Coronary artery (tissue), 2 donors: ENCODE data around the gene PROC.

Experiments used
- DNase-seq: peaks from one replicate; pipeline ENCODE4 v3.0.0-alpha.2; 2017; ENCODE audit warnings: low spot score
- H3K27ac ChIP-seq, 2 donors: fragments of 200-600 bp; sonication (generic); one replicate each; pipeline ENCODE4 v1.5.1; 2016 to 2019
- H3K4me3 ChIP-seq: fragments of 200-600 bp; sonication (generic); 2 replicates; pipeline ENCODE4 v1.5.1; 2016; ENCODE audit warnings: mild to moderate bottlenecking, moderate library complexity
- TF ChIP-seq, protein P1 (sequence below): fragments of 200-600 bp; sonication (generic); IDR thresholded peaks from one replicate; pipeline ENCODE4 v1.5.1; 2019; ENCODE audit warnings: antibody characterized with exemption

The PROC gene

DNA sequence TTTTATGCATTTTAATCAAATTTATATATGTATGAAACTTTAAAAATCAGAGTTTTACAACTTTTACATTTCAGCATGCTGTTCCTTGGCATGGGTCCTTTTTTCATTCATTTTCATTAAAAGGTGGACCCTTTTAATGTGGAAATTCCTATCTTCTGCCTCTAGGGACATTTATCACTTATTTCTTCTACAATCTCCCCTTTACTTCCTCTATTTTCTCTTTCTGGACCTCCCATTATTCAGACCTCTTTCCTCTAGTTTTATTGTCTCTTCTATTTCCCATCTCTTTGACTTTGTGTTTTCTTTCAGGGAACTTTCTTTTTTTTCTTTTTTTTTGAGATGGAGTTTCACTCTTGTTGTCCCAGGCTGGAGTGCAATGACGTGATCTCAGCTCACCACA is 5.7 kb downstream of the PROC start:
- H3K4me3 ChIP-seq = no peak overlapping the region
- no peak for DNase-seq
- H3K27ac ChIP-seq = no peak overlapping the region
- TF ChIP-seq, protein P1, sequence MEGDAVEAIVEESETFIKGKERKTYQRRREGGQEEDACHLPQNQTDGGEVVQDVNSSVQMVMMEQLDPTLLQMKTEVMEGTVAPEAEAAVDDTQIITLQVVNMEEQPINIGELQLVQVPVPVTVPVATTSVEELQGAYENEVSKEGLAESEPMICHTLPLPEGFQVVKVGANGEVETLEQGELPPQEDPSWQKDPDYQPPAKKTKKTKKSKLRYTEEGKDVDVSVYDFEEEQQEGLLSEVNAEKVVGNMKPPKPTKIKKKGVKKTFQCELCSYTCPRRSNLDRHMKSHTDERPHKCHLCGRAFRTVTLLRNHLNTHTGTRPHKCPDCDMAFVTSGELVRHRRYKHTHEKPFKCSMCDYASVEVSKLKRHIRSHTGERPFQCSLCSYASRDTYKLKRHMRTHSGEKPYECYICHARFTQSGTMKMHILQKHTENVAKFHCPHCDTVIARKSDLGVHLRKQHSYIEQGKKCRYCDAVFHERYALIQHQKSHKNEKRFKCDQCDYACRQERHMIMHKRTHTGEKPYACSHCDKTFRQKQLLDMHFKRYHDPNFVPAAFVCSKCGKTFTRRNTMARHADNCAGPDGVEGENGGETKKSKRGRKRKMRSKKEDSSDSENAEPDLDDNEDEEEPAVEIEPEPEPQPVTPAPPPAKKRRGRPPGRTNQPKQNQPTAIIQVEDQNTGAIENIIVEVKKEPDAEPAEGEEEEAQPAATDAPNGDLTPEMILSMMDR = no peak

DNA sequence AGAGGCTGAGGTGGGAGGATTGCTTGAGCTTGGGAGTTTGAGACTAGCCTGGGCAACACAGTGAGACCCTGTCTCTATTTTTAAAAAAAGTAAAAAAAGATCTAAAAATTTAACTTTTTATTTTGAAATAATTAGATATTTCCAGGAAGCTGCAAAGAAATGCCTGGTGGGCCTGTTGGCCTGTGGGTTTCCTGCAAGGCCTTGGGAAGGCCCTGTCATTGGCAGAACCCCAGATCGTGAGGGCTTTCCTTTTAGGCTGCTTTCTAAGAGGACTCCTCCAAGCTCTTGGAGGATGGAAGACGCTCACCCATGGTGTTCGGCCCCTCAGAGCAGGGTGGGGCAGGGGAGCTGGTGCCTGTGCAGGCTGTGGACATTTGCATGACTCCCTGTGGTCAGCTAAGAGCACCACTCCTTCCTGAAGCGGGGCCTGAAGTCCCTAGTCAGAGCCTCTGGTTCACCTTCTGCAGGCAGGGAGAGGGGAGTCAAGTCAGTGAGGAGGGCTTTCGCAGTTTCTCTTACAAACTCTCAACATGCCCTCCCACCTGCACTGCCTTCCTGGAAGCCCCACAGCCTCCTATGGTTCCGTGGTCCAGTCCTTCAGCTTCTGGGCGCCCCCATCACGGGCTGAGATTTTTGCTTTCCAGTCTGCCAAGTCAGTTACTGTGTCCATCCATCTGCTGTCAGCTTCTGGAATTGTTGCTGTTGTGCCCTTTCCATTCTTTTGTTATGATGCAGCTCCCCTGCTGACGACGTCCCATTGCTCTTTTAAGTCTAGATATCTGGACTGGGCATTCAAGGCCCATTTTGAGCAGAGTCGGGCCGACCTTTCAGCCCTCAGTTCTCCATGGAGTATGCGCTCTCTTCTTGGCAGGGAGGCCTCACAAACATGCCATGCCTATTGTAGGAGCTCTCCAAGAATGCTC is 6.6 kb downstream of the PROC start:
- TF ChIP-seq, protein P1 = no peak
- Histone ChIP-seq H3K27ac (no peak overlapping the region), H3K4me3 (no peak overlapping the region)
- no peak for DNase-seq

DNA sequence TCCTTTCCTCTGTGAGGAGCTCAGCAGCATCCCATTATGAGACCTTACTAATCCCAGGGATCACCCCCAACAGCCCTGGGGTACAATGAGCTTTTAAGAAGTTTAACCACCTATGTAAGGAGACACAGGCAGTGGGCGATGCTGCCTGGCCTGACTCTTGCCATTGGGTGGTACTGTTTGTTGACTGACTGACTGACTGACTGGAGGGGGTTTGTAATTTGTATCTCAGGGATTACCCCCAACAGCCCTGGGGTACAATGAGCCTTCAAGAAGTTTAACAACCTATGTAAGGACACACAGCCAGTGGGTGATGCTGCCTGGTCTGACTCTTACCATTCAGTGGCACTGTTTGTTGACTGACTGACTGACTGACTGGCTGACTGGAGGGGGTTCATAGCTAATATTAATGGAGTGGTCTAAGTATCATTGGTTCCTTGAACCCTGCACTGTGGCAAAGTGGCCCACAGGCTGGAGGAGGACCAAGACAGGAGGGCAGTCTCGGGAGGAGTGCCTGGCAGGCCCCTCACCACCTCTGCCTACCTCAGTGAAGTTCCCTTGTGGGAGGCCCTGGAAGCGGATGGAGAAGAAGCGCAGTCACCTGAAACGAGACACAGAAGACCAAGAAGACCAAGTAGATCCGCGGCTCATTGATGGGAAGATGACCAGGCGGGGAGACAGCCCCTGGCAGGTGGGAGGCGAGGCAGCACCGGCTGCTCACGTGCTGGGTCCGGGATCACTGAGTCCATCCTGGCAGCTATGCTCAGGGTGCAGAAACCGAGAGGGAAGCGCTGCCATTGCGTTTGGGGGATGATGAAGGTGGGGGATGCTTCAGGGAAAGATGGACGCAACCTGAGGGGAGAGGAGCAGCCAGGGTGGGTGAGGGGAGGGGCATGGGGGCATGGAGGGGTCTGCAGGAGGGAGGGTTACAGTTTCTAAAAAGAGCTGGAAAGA is 7.6 kb downstream of the PROC start:
- Histone ChIP-seq H3K4me3 (no peak overlapping the region), H3K27ac (no peak overlapping the region)
- TF ChIP-seq, protein P1 = no peak
- no peak for DNase-seq

DNA sequence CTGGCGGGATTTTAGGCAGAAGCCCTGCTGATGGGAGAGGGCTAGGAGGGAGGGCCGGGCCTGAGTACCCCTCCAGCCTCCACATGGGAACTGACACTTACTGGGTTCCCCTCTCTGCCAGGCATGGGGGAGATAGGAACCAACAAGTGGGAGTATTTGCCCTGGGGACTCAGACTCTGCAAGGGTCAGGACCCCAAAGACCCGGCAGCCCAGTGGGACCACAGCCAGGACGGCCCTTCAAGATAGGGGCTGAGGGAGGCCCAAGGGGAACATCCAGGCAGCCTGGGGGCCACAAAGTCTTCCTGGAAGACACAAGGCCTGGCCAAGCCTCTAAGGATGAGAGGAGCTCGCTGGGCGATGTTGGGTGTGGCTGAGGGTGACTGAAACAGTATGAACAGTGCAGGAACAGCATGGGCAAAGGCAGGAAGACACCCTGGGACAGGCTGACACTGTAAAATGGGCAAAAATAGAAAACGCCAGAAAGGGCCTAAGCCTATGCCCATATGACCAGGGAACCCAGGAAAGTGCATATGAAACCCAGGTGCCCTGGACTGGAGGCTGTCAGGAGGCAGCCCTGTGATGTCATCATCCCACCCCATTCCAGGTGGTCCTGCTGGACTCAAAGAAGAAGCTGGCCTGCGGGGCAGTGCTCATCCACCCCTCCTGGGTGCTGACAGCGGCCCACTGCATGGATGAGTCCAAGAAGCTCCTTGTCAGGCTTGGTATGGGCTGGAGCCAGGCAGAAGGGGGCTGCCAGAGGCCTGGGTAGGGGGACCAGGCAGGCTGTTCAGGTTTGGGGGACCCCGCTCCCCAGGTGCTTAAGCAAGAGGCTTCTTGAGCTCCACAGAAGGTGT is 8.5 kb downstream of the PROC start:
- DNase-seq = no peak
- TF ChIP-seq, protein P1 = no peak
- Histone ChIP-seq H3K27ac (no peak overlapping the region), H3K4me3 (no peak overlapping the region)

DNA sequence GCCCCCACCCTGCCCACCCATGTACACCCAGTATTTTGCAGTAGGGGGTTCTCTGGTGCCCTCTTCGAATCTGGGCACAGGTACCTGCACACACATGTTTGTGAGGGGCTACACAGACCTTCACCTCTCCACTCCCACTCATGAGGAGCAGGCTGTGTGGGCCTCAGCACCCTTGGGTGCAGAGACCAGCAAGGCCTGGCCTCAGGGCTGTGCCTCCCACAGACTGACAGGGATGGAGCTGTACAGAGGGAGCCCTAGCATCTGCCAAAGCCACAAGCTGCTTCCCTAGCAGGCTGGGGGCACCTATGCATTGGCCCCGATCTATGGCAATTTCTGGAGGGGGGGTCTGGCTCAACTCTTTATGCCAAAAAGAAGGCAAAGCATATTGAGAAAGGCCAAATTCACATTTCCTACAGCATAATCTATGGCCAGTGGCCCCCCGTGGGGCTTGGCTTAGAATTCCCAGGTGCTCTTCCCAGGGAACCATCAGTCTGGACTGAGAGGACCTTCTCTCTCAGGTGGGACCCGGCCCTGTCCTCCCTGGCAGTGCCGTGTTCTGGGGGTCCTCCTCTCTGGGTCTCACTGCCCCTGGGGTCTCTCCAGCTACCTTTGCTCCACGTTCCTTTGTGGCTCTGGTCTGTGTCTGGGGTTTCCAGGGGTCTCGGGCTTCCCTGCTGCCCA is 9.3 kb downstream of the PROC start:
- Histone ChIP-seq H3K4me3 (no peak overlapping the region), H3K27ac (no peak overlapping the region)
- TF ChIP-seq, protein P1 = no peak
- DNase-seq = no peak
